Glomerular visceral epithelial cell (primary cell): ENCODE data around the gene MLN.

Experiments
- DNase-seq: peaks from one replicate; pipeline ENCODE4 v3.0.0-alpha.2; 2016; ENCODE audit errors: extremely low spot score

MLN gene

GRCh38 chr6:33771146-33772081 is 32.4 kb downstream of the MLN start:
- DNase-seq: peak; percentile 97

- no peak for DNase-seq
Measured at GRCh38 chr6:33770833-33771145, 33.0 kb downstream of the MLN start.

GRCh38 chr6:33770124-33770832 is 33.5 kb downstream of the MLN start:
- no peak for DNase-seq

- DNase-seq: no peak
Measured at GRCh38 chr6:33769248-33769821, 34.5 kb downstream of the MLN start.

GRCh38 chr6:33768644-33769120 is 35.1 kb downstream of the MLN start:
- DNase-seq: peak; percentile 73

- no peak for DNase-seq
Measured at GRCh38 chr6:33766921-33767907, 36.6 kb downstream of the MLN start.

GRCh38 chr6:33765368-33765767 is 38.4 kb downstream of the MLN start:
- no peak for DNase-seq

- no peak for DNase-seq
Measured at GRCh38 chr6:33764036-33764435, 39.8 kb downstream of the MLN start.

GRCh38 chr6:33763483-33763882 is 40.3 kb downstream of the MLN start:
- DNase-seq: no peak

GRCh38 chr6:33762713-33763112 is 41.1 kb downstream of the MLN start:
- no peak for DNase-seq

GRCh38 chr6:33761922-33762629 is 41.7 kb downstream of the MLN start:
- DNase-seq: peak; percentile 53

- no peak for DNase-seq
Measured at GRCh38 chr6:33761581-33761921, 42.3 kb downstream of the MLN start.

GRCh38 chr6:33759887-33760629 is 43.7 kb downstream of the MLN start:
- no peak for DNase-seq

GRCh38 chr6:33758815-33759216 is 45.0 kb downstream of the MLN start:
- no peak for DNase-seq

GRCh38 chr6:33757906-33758305 is 45.9 kb downstream of the MLN start:
- DNase-seq: no peak

- no peak for DNase-seq
Measured at GRCh38 chr6:33757113-33757512, 46.7 kb downstream of the MLN start.

GRCh38 chr6:33756211-33756954 is 47.4 kb downstream of the MLN start:
- DNase-seq: no peak

GRCh38 chr6:33755070-33755869 is 48.5 kb downstream of the MLN start:
- DNase-seq: peak; percentile 47

- DNase-seq: no peak
Measured at GRCh38 chr6:33754222-33754621, 49.6 kb downstream of the MLN start.
